ENCODE measurements around the gene RBFOX2.
A peak's percentile ranks its signal among the peaks of the same experiment; 100 is the strongest.
"Not testable (repeated sequence)": the region's sequence is repeated elsewhere in the genome, so short reads cannot be mapped to it uniquely, and the experiment has no call there.

The RBFOX2 gene, protein sequence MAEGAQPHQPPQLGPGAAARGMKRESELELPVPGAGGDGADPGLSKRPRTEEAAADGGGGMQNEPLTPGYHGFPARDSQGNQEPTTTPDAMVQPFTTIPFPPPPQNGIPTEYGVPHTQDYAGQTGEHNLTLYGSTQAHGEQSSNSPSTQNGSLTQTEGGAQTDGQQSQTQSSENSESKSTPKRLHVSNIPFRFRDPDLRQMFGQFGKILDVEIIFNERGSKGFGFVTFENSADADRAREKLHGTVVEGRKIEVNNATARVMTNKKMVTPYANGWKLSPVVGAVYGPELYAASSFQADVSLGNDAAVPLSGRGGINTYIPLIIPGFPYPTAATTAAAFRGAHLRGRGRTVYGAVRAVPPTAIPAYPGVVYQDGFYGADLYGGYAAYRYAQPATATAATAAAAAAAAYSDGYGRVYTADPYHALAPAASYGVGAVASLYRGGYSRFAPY

DNA sequence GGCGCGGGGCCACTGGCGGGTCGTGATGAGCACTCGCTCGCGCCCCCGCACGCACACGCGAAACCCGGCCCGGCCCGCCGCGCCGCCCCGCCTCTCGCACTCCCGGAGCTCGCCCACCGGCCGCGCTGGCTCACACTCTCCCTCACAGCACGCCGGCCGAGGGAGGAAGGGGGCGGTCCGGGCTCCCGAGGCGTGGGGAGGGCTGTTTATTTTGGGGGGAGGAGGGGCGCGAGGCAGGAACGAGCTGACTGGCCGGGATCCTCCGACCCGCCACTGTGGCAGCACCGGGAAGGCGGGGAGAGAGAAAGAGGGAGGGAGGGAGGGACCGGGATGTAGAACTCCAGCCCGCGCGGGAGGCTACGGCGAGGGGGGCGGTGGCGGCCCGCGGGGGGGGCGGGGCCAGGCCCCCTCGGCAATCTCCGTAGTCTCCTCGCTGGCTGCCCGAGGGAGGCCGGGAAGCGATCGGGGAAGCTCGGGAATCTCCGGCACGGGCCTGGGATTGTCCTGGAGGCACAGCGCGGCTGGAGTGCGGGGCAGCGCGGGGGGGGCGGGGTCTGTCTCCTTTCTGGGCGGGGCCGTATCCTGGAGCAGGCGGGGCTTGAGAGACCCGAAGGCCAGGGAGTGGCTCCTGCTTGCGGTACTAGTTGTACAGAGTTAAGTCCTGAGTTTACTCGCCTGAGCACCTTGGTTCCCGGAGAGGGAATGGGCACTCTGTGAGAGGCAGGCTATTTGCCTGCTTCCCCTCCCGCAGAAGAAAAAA, at the start of gene RBFOX2:
Gene RBFOX2 (minus strand): TSS at position 179 of the 760 bp plus-strand sequence. CDS start 399 bp downstream, outside the sequence.
- peak; percentile 55 for DNase-seq (ENCODE audit: low read depth)

DNA sequence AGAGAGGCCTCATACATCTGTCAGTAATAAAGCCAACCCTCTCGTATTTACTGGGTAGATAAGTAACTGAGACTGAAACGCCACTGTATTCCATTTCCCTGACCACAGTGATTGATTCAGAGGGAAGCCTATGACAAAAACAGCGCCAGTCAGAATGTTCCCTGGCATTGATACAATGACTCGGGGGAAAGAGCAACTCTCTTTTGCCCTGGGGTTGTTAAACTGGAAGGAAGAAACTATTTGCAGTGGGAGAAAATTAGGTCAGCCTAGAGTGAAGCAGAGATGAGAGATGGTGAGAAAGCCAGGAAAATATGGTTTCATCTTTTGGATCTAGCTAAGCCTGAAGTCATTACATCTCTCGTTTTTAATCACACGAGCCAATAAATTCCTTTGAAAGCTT, 48.6 kb upstream of the RBFOX2 start:
- no peak for DNase-seq (ENCODE audit: low read depth)

DNA sequence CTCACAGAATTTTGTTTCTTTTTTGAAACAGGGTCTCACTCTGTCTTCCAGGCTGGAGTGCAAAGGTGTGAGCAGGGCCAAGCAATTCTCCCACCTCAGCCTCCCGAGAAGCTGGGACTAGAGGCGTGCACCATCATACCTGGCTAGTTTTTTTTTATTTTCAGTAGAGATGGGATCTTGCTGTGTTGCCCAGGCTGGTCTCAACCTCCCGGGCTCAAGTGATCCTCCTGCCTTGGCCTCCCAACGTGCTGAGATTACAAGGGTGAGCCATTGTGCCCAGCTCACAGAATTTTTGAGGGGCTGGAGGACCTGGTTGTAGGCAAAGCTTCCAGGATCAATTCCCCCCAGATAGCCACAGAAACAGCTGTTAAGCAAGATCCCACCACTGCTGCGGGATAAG, 47.1 kb upstream of the RBFOX2 start:
- no peak for DNase-seq (ENCODE audit: low read depth)

DNA sequence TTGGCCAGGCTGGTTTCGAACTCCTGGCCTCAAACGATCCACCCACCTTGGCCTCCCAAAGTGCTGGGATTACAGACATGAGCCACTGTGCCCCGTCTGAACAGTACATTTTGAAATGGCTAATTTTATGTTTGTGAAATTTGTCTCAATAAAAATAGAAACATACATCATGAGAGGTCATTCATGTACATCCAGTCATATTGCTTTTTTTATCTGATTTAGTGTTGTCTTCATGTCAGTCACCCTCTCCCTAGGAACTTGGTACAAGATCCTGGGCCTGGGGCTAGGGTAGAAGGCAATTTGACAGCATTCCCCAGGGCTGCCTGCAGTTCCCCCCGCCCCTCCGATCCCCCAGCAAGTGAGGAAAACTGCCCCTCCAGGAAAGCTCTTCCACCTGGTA, 46.6 kb upstream of the RBFOX2 start:
- no peak for DNase-seq (ENCODE audit: low read depth)

DNA sequence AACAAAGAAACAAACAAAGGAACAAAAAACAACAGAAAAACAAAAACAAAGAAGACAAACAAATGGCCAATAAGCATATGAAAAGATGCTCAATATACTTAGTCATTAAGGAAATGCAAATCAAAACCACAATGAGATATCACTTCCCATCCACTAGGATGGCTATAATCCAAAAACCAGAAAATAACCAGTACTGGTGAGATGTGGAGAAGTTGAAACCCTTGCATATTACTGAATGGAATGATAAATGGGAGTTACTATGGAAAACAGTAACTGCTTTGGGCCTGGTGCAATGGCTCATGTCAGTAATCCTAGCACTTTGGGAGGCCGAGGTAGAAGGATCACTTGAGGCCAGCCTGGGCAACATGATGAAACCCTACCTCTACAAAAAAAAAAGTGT, 44.9 kb upstream of the RBFOX2 start:
- DNase-seq (ENCODE audit: low read depth) = no peak

DNA sequence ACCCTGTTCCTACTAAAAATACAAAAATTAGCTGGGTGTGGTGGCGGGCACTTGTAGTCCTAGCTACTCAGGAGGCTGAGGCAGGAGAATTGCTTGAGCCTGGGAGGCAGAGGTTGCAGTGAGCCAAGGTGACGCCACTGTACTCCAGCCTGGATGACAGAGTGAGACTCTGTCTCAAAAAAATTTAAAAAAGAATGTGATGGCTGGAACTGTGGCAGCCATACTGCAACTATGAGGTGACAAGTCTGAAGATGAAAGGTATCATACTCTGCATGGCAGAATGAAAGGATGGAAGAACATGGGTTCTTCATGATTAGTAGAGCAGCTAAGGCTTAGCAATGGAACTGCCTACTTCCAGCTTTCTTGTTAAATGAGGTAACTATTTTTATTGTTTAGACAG, 42.0 kb upstream of the RBFOX2 start:
- not testable (repeated sequence) for DNase-seq (ENCODE audit: low read depth)

DNA sequence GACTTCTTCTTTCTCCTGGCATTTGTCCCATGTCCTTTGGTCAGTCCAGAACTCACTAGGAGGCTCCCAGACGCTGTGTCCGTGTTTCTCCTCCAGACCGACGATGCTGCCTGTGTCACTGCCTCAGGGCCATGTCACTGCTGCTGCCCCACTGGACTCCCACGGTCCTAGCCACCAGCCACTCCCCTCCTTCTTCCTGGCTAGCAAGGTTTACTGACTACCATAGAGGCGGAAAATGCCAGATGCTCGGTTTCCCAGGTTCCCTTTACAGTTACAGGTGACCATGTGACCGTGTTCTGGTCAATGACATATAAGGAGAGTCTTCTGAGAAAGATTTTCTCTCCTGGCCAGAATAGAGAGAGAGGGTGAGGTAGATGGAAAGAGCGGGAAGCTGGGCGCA, 40.7 kb upstream of the RBFOX2 start:
- no peak for DNase-seq (ENCODE audit: low read depth)

DNA sequence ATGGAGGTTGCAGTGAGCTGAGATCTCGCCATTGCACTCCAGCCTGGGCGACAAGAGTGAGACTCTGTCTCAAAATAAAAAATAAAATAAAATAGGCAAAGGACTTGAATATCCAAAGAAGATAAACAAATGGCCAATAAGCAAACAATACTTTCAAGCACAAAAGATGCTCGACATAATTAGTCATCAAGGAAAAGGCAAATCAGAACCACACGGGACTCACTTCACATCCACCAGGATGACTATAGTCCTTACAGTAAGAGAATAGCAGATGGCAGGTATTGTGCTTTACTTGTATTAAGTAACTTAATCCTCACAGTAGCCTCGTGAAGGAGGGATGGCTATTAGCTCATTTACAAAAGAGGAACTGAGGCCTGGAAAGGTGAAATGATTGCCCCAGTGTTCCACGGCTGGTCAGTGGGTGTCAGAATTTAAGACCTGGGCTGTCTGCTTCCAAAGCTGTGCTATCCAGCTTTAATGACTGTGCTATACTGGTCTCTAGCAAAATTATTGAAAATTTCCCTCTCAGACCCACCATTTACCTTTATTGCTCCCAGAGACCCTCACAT, 40.2 kb upstream of the RBFOX2 start:
- DNase-seq (ENCODE audit: low read depth) = no peak

DNA sequence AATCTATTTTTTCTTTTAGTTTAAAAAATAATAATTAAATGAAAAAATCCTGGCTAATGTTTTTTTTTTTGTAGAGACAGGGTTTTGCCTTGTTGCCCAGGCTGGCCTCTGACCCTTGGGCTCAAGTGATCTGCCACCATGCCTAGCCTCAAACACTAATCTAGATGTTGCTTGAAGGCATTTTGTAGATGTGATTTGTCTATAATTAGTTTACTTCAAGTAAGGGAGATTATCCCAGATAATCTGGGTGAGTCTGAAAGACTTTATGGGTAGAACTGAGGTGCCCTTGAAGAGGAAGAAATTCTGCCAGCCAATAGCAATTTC, 38.6 kb upstream of the RBFOX2 start:
- DNase-seq (ENCODE audit: low read depth) = no peak

DNA sequence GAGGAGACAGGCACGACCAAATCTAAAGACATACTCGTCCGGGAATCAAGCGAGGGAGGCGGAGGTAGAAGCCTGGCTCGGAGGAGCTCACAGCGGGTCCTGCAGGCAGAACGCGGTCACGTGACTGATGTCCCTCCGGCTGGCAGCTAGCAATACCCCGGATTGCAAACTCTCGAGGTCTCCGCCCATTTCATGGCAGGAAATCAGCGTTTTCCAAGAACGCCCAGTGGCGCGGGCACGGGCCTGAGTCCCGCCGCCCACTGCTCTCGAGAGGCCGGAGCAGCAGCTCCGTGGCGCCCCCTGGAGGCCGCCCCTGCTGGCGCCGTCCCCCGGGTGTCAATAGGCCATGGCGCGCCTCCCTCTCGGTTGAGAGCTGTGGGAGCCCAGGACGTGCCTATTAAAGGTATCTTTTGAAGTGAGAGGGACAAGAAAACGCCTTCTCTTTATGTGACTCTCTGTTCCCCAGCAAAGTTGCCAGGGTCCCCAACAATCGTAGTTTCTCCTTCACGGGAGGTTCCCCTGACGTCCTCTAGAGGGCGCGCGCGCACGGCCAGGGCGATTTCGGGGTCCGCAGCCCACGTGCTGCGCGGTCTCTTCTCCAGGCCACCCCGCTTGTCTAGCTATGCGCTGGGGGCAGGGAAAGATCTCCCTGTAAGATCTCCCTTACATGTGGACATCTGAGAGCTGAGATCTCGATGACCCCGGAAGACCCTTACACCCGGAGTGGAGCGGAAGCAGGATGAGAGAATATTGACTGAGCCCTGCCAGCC, 37.3 kb upstream of the RBFOX2 start:
- peak; percentile 37 for DNase-seq (ENCODE audit: low read depth)

DNA sequence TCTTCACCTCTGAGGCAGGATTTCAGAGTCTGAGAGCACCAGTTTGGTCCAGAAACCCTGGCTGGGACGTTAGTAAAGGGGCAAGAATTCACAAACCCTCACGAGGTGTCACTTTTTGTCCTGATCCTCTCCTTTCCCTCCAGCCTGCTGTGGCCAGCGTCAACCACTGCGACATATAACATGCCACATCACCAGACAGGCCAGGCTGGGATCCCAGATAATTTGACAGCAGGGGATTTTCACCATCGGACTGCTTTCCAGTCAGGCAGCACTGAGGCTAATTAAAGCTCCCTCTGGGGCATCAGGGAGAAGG, 36.8 kb upstream of the RBFOX2 start:
- DNase-seq (ENCODE audit: low read depth) = no peak

DNA sequence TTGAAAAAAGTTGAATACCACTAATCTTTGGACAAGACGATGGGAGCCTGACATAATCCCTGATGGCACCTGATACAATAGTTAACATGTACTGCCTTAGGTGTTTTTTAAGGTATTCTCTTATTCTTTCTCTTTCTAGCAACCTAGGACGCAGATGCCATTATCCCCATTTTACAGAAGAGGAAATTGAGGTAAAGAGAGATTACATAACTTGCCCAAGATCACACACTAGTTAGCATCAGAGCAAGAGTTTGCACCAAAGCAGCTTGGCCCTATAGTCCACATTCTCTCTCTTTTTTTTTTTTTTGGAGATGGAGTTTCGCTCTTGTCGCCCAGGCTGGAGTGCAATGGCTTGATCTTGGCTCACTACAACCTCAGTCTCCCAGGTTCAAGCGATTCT, 35.7 kb upstream of the RBFOX2 start:
- DNase-seq (ENCODE audit: low read depth) = no peak

DNA sequence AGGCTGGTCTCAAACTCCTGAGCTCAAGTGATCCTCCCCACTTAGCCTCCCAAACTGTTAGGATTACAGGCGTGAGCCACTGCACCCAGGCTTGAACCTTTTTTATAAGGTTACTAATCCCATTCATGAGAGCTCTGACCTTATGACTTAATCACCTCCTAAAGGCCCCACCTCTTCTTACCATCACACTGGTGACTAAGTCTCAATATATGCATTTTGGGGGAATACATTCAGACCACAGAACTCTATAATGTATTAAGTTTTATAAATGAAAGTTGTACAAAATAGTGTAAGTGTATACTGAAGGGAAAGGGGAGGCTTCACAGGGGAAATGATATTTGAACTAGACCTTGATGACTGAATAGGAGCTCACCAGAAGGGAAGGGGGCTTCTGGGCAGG, 28.4 kb upstream of the RBFOX2 start:
- DNase-seq (ENCODE audit: low read depth) = no peak

DNA sequence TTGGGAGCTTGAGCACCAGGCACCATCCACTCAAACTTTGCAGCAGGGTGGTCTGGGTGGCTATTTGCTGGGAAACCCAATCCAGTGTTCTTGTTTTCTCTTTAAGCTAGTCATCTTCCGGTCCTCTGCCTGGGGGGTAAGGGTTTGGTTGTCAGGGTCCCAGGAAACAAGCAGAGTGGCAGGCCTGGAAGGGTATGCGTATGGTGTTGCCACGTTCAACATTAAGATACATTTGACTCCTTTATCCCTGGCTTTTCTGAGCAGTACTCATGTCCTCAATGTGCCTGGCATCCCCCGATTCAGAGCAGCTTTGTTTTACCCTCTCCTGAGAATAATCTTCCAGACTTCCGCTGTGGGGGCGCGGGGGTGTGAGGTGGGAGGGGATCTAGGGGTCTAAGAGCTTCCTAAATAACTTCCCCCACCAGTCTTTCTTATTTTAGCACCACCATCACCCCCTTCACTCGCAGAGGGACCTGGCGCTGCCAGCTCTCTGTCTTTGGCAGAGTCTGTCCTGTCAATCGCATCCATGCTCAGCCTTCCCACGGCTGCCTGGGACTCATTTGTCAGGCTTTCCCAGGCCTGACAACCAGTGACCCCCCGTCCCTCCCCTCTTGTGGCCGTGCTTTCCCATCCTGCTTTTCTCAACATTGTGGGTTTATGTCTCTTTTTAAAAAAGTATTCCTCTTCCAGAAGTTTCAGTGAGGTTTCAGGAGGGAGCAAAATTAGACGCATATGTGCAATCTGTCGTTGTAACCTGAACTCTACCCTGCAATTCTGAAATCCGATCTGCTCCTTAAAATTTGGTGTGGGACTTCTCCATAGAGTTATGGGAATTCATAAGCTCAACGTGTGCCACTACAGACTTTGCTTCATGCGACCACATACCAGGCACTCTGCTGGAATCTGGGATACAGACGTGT, 27.0 kb upstream of the RBFOX2 start:
- DNase-seq (ENCODE audit: low read depth) = no peak

DNA sequence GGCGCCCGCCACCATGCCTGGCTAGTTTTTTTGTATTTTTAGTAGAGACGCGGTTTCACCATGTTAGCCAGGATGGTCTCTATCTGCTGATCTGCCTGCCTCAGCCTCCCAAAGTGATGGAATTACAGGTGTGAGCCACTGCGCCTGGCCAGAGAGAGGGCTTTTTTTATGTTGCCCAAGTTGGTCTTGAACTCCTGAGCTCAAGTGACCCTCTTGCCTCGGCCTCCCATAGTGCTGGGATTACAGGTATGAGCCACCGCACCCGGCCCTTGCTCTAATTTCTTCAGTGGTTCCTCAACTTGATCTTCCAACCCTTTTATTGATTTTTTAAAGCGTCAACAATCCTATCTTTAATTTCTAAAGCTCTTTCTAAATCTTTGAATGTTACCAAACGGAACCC, 25.8 kb upstream of the RBFOX2 start:
- DNase-seq (ENCODE audit: low read depth) = not testable (repeated sequence)

DNA sequence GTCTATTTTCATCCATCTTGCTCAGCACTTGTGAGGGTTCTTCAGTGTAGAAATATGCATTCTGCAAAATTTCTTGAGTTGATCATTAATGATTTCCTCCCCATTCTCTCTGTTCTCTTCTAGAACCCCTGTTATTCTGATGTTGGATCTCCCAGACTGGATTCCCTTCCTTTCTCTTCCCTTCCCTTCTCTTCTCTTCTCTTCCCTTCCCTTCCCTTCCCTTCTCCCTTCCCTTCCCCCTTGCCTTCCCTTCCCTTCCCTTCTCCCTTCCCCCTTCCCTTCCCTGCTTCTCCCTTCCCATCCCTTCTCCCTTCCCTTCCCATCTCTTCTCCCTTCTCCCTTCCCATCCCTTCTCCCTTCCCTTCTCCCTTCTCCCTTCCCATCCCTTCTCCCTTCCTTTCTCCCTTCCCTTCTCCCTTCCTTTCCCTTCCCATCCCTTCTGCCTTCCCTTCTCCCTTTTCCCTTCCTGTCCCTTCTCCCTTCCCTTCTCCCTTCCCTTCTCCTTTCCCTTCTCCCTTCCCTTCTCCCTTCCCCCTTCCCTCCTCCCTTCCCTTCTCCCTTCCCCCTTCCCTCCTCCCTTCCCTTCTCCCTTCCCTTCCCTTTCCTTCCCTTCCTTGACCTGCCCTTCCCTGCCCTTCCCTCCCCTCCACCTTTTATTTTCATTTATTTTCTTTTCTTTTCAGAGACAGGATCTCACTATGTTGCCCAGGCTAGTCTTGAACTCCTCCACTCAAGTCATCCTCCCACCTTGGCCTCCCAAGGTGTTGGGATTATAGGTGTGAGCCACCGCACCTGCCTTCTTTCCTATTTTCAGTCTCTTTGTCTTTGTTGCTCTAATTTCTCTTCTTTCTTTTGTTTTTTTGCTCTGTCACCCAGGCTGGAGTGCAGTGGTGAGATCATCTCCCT, 24.9 kb upstream of the RBFOX2 start:
- DNase-seq (ENCODE audit: low read depth) = no peak

DNA sequence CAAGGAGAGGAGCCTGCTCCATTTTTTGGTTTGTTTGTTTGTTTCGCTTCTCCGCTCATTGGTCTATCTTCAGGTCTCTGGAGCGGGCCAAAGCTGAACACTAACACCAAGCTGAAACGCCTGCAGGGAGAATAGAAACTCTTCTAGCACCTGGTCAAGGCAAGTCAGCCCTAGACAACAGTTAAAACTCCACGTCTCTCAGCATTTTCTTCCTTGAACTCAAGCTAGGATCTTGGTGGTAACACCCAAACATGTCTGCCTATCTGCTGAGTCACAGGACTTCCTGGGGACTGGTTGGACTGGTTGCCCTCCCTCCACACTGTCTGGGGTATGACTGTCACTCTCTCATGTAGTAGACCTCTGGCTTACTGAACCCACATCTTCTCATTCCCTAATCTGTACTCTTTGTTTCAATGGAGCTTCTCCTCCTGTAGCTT, 23.9 kb upstream of the RBFOX2 start:
- DNase-seq (ENCODE audit: low read depth) = no peak

DNA sequence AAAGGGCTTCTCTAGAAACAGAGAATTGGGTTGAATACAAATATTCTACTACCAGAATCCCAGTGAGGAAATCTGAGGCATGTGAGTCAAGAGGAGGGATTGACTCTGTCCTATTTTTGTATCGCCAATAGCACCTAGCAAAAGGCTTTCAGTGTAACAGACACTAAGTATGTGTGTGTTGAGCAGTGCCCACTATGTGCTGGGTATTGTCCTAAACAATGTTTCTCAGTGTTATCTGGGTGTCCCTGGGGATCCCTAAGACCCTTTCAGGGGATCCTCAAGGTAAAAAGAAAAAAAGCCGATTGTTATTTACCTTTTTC, 21.0 kb upstream of the RBFOX2 start:
- DNase-seq (ENCODE audit: low read depth) = no peak

DNA sequence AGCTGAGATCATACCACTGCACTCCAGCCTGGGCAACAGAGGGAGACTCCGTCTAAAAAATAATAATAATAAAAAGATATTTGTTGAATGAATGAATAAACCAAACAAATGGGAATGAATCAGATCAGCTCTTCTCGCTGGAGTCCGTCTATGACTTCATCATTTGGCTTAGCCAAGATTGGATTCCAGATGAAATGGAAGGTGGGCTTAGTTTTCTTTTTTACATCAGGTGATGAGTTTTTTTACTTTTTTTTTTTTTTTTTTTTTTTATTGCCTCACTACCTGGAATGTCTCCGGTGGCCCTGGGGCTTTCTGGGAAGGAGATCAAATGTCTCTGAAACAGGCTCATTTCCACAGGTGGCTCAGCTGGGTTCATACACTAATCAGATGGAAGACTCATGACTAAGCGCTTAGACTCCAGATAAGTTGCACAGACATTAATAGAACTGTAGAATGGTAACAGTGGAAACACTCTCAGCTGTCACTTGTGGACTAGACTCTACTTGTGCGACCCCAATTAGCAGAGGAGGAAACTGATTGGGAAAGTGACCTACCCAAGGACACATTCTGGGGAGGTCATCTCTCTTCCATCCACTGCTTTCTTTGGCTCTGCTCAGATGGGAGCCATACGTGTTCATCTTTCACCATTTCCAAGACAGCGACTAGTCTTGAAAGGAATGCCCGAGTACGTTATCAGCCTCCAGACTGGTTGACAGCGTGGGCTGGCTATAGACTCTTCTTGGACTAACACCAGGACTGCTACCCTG, 20.5 kb upstream of the RBFOX2 start:
- no peak for DNase-seq (ENCODE audit: low read depth)

DNA sequence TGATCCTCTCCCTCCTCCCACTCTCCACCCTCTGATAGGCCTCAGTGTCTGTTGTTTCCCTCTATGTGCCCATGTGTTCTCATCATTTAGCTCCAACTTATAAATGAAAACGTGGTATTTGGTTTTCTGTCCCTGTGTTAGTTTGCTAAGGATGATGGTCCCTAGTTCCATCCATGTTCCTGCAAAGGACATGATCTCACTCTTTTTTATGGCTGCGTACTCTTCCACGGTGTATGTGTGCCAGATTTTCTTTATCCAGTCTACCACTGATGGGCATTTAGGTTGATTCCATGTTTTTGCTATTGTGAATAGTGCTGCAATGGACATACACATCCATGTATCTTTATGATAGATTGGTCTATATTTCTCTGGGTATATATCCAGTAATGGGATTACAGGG, 15.9 kb upstream of the RBFOX2 start:
- not testable (repeated sequence) for DNase-seq (ENCODE audit: low read depth)
